ENCODE data around the gene USP46. TPM values are rescaled to one million over a fixed set of nuclear protein-coding genes. Genes with fewer than 3 reads are reported as not detected.

Gene USP46
- total and polyA plus RNA-seq, 2 of the 4 experiments (the other 2 are of a cell fraction) = 9.3 to 15.4 TPM

GRCh38 chr4:52704661-52705060, 45.6 kb upstream of the USP46 start:
- H2BK120ac ChIP-seq (ENCODE audit: low read depth, low read length) = no peak overlapping the region
- no peak overlapping the region for H2BK20ac ChIP-seq (ENCODE audit: low read depth, low read length)
- no CpG with 5 or more reads among the region's 3 CpGs for WGBS, 2 experiments (ENCODE audit: extremely low coverage in 2 of 2, insufficient read length in 1 of 2)
- ChIA-PET POLR2A (ENCODE audit: unreplicated experiment) (interaction anchor here (1.0 kb wide), 1 partner anchor 7 kb away, joined by 3 read pairs; no protein-coding TSS in a partner anchor), CTCF (interaction anchor here (1.1 kb wide), 1 partner anchor 159 kb away, joined by 4 read pairs; no protein-coding TSS in a partner anchor)
- no peak overlapping the region for H2AK9ac ChIP-seq (replicated peaks; ENCODE audit: low read depth, low read length, poor library complexity)
- no peaks in the 10 kb centered on the region; the same call in 1 of the 2 replicates for H3K27me3 ChIP-seq (ENCODE audit: control insufficient read depth, insufficient read depth, low read length)
- H4K8ac ChIP-seq (ENCODE audit: low read depth in 2 of 2, low read length in 2 of 2) = no peak overlapping the region
- in situ Hi-C loops (cut with MboI; ENCODE audit: low sequenced_read_pairs) (no loop called here), dilution Hi-C loops (cut with HindIII; ENCODE audit: low sequenced_read_pairs, unreplicated experiment) (no loop called here), intact Hi-C loops (cut with micrococcal nuclease) (no loop called here)
- H3K23ac ChIP-seq (ENCODE audit: low read depth, low read length) = no peak overlapping the region
- no peak overlapping the region for H4K91ac ChIP-seq (ENCODE audit: insufficient read depth, low read depth, low read length)
- H3K79me1 ChIP-seq (ENCODE audit: low read depth in 1 of 2, low read length in 2 of 2) = no peaks in the 10 kb centered on the region
- no peaks in the 10 kb centered on the region for H3K9me1 ChIP-seq (ENCODE audit: insufficient read depth, low read length)
- no peaks in the 10 kb centered on the region for H3K36me3 ChIP-seq (ENCODE audit: control insufficient read depth, insufficient read depth, low read length)
- H4K5ac ChIP-seq (ENCODE audit: low read depth, low read length) = no peak overlapping the region
- no peak overlapping the region for H2BK15ac ChIP-seq (ENCODE audit: low read depth, low read length)
- no peak overlapping the region for H2AFZ ChIP-seq (replicated peaks; ENCODE audit: low read length, poor library complexity)
- H2BK5ac ChIP-seq (ENCODE audit: low read depth, low read length, poor library complexity, severe bottlenecking) = no peak overlapping the region
- no TSS peak for BruUV-seq (replicated peaks)
- H3K4me1 ChIP-seq (ENCODE audit: control insufficient read depth, insufficient read depth, low read length) = no peaks in the 10 kb centered on the region
- H3K27ac ChIP-seq (ENCODE audit: insufficient read depth, low read length) = no peak overlapping the region
- H3K4ac ChIP-seq (ENCODE audit: low read depth, low read length) = no peak overlapping the region
- DNase-seq = no peak
- no peaks in the 10 kb centered on the region for H3K9me3 ChIP-seq (ENCODE audit: control insufficient read depth, insufficient read depth, low read length)
- TF ChIP-seq CHD1 (IDR thresholded peaks at IDR 0.05; ENCODE audit: low read depth, low read length) (no peak), RCOR1 (IDR thresholded peaks at IDR 0.05; ENCODE audit: insufficient replicate concordance, low read length) (no peak), CEBPB (IDR thresholded peaks at IDR 0.05; ENCODE audit: low read depth, low read length) (no peak), FOS (IDR thresholded peaks at IDR 0.05; ENCODE audit: low read depth, low read length) (no peak), MAZ (IDR thresholded peaks at IDR 0.05; ENCODE audit: borderline replicate concordance, low read depth, low read length) (no peak), RFX5 (IDR thresholded peaks at IDR 0.05; ENCODE audit: low read depth, low read length) (no peak), RAD21 (IDR thresholded peaks at IDR 0.05; ENCODE audit: low read length) (no peak), NFE2L2 (IDR thresholded peaks at IDR 0.05; ENCODE audit: low read depth, low read length) (no peak), MAFK (IDR thresholded peaks at IDR 0.05; ENCODE audit: low read depth, low read length) (no peak), MXI1 (IDR thresholded peaks at IDR 0.05; ENCODE audit: borderline replicate concordance, low read depth, low read length) (no peak)
- TF ChIP-seq, protein P1, sequence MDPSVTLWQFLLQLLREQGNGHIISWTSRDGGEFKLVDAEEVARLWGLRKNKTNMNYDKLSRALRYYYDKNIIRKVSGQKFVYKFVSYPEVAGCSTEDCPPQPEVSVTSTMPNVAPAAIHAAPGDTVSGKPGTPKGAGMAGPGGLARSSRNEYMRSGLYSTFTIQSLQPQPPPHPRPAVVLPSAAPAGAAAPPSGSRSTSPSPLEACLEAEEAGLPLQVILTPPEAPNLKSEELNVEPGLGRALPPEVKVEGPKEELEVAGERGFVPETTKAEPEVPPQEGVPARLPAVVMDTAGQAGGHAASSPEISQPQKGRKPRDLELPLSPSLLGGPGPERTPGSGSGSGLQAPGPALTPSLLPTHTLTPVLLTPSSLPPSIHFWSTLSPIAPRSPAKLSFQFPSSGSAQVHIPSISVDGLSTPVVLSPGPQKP (IDR thresholded peaks at IDR 0.05; ENCODE audit: borderline replicate concordance, low read depth, low read length) = no peak
- TF ChIP-seq, protein P2, sequence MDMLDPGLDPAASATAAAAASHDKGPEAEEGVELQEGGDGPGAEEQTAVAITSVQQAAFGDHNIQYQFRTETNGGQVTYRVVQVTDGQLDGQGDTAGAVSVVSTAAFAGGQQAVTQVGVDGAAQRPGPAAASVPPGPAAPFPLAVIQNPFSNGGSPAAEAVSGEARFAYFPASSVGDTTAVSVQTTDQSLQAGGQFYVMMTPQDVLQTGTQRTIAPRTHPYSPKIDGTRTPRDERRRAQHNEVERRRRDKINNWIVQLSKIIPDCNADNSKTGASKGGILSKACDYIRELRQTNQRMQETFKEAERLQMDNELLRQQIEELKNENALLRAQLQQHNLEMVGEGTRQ (IDR thresholded peaks at IDR 0.05; ENCODE audit: low read depth, low read length) = no peak
- H3K4me2 ChIP-seq (ENCODE audit: low read depth, low read length) = no peak overlapping the region
- no peak overlapping the region for H3K56ac ChIP-seq (ENCODE audit: extremely low read depth, insufficient read depth, low read length)
- ATAC-seq (ENCODE audit: low read depth) = no peak
- no peak overlapping the region for H3K18ac ChIP-seq (ENCODE audit: low read depth, low read length)
- H3K14ac ChIP-seq (replicated peaks; ENCODE audit: low read depth, low read length) = no peak overlapping the region
- H3K9ac ChIP-seq (ENCODE audit: low read depth, low read length) = no peak overlapping the region
- no peak overlapping the region for H3K4me3 ChIP-seq (ENCODE audit: insufficient read depth, low read depth, low read length)
- no peak overlapping the region for H2AK5ac ChIP-seq (ENCODE audit: low read depth, low read length)
- no peaks in the 10 kb centered on the region for H4K20me1 ChIP-seq (ENCODE audit: insufficient read depth, low read length)
